Muscle of leg (tissue), 11 donors: ENCODE results near the gene INSC. TPM values are rescaled to one million over a fixed set of nuclear protein-coding genes. Genes with fewer than 3 reads are reported as not detected.
A peak's percentile ranks its signal among the peaks of the same experiment; 100 is the strongest.

Experiments
- DNase-seq: peaks from one replicate; pipeline ENCODE4 v3.0.0; 2013
- H3K27ac ChIP-seq: one replicate; pipeline ENCODE4 v1.5.1; 2013; ENCODE audit warnings: mild to moderate bottlenecking, low read length, control low read depth
- H3K27me3 ChIP-seq: one replicate; pipeline ENCODE4 v1.6.1; 2013; ENCODE audit warnings: low read length; ENCODE audit not compliant: control insufficient read depth, insufficient read depth
- H3K36me3 ChIP-seq: one replicate; pipeline ENCODE4 v1.6.1; 2013; ENCODE audit warnings: low read length; ENCODE audit not compliant: control insufficient read depth, insufficient read depth
- H3K4me1 ChIP-seq: one replicate; pipeline ENCODE4 v1.6.1; 2013; ENCODE audit warnings: low read length; ENCODE audit not compliant: control insufficient read depth, insufficient read depth
- H3K4me3 ChIP-seq: one replicate; pipeline ENCODE4 v1.5.1; 2013; ENCODE audit warnings: low read length, control low read depth
- H3K9me3 ChIP-seq: replicated peaks from 2 replicates; pipeline ENCODE4 v1.6.1; 2013; ENCODE audit warnings: low read depth, low read length; ENCODE audit not compliant: control insufficient read depth
- WGBS: methylation state at CpG from one replicate; pipeline ENCODE4 v1.1.5; 2013; ENCODE audit warnings: missing lambda C conversion rate; ENCODE audit not compliant: insufficient coverage; 5-methylcytosine and 5-hydroxymethylcytosine counted together
- polyA plus RNA-seq, 8 donors: library from polyadenylated mRNA; unstranded; fragments of 120-200 nt; gene quantifications; one replicate each; pipeline versions ENCODE4 v1.2.1 to v1.2.3, GENCODE V29; 2013; ENCODE audit warnings: inconsistent platforms in 1 of 8, low replicate concordance in 1 of 8; ENCODE audit not compliant: insufficient read length in 8 of 8, insufficient read depth in 1 of 8
- total RNA-seq: library from RNA; stranded (reverse); fragments of 120-200 nt; gene quantifications from one replicate; pipeline ENCODE4 v1.2.4, GENCODE V29; 2013

Gene INSC
- total and polyA plus RNA-seq, 9 donors, result 1.0 to 3.6 (median 1.8) TPM

GRCh38 chr11:15109602-15110001 is 5.1 kb upstream of the INSC start:
- no peaks in the 10 kb centered on the region for H3K9me3 ChIP-seq
- H3K4me3 ChIP-seq, result no peak overlapping the region
- no peaks in the 10 kb centered on the region for H3K36me3 ChIP-seq
- no peak overlapping the region for H3K27ac ChIP-seq
- peaks cover 9% of the 10 kb centered on the region for H3K4me1 ChIP-seq
- no peak for DNase-seq
- 80% methylated on average over 1 of the region's 2 CpGs for WGBS
- H3K27me3 ChIP-seq, result peaks cover 8% of the 10 kb centered on the region

GRCh38 chr11:15111215-15111614 is 3.5 kb upstream of the INSC start:
- H3K4me1 ChIP-seq, result peaks cover 15% of the 10 kb centered on the region
- no peak overlapping the region for H3K4me3 ChIP-seq
- 88% methylated on average over 2 of the region's 3 CpGs for WGBS
- H3K9me3 ChIP-seq, result no peaks in the 10 kb centered on the region
- DNase-seq, result no peak
- H3K27ac ChIP-seq, result no peak overlapping the region
- peaks cover 23% of the 10 kb centered on the region for H3K27me3 ChIP-seq
- no peaks in the 10 kb centered on the region for H3K36me3 ChIP-seq

GRCh38 chr11:15112131-15112541 is 2.6 kb upstream of the INSC start:
- WGBS, result 20% methylated on average over 6 of the region's 8 CpGs

GRCh38 chr11:15113381-15113780 is 1.3 kb upstream of the INSC start:
- Histone ChIP-seq H3K27ac (no peak overlapping the region), H3K4me1 (peaks cover 15% of the 10 kb centered on the region), H3K36me3 (no peaks in the 10 kb centered on the region), H3K4me3 (no peak overlapping the region), H3K9me3 (no peaks in the 10 kb centered on the region), H3K27me3 (peaks cover 24% of the 10 kb centered on the region)
- WGBS, result 89% methylated on average over 4 of the region's 5 CpGs
- DNase-seq, result peak; percentile 13

More at GRCh38 chr11:15112131-15112541, 2.6 kb upstream of the INSC start:
- Histone ChIP-seq H3K4me1 (peaks cover 15% of the 10 kb centered on the region), H3K9me3 (no peaks in the 10 kb centered on the region), H3K36me3 (no peaks in the 10 kb centered on the region), H3K27me3 (peaks cover 24% of the 10 kb centered on the region), H3K4me3 (no peak overlapping the region), H3K27ac (peak overlapping the region; percentile 62)
- DNase-seq, result peak; percentile 95

GRCh38 chr11:15115686-15116085 is 963 bp downstream of the INSC start:
- DNase-seq, result no peak
- Histone ChIP-seq H3K4me3 (no peak overlapping the region), H3K27ac (no peak overlapping the region), H3K27me3 (peaks cover 24% of the 10 kb centered on the region), H3K4me1 (peaks cover 15% of the 10 kb centered on the region), H3K36me3 (no peaks in the 10 kb centered on the region), H3K9me3 (no peaks in the 10 kb centered on the region)
- WGBS, result 89% methylated on average over 3 of the region's 5 CpGs

GRCh38 chr11:15117751-15118150 is 3.0 kb downstream of the INSC start:
- Histone ChIP-seq H3K9me3 (no peaks in the 10 kb centered on the region), H3K27ac (no peak overlapping the region), H3K36me3 (no peaks in the 10 kb centered on the region), H3K27me3 (peaks cover 24% of the 10 kb centered on the region), H3K4me3 (no peak overlapping the region), H3K4me1 (peaks cover 11% of the 10 kb centered on the region)
- DNase-seq, result peak; percentile 17
- 86% methylated on average over 2 of the region's 4 CpGs for WGBS

GRCh38 chr11:15118431-15118830 is 3.7 kb downstream of the INSC start:
- no peaks in the 10 kb centered on the region for H3K36me3 ChIP-seq
- no peak for DNase-seq

GRCh38 chr11:15119352-15119751 is 4.6 kb downstream of the INSC start:
- Histone ChIP-seq H3K4me3 (no peak overlapping the region), H3K36me3 (no peaks in the 10 kb centered on the region), H3K27me3 (peaks cover 23% of the 10 kb centered on the region), H3K4me1 (peaks cover 9% of the 10 kb centered on the region), H3K9me3 (no peaks in the 10 kb centered on the region), H3K27ac (no peak overlapping the region)
- no peak for DNase-seq
- WGBS, result 62% methylated on average over 2 of the region's 4 CpGs

More at GRCh38 chr11:15118431-15118830, 3.7 kb downstream of the INSC start:
- Histone ChIP-seq H3K27ac (no peak overlapping the region), H3K4me3 (no peak overlapping the region), H3K4me1 (peaks cover 11% of the 10 kb centered on the region), H3K9me3 (no peaks in the 10 kb centered on the region), H3K27me3 (peaks cover 24% of the 10 kb centered on the region)

- H3K27me3 ChIP-seq, result peaks cover 20% of the 10 kb centered on the region
- no peak overlapping the region for H3K27ac ChIP-seq
- H3K4me3 ChIP-seq, result no peak overlapping the region
- no peaks in the 10 kb centered on the region for H3K9me3 ChIP-seq
- peaks cover 5% of the 10 kb centered on the region for H3K4me1 ChIP-seq
- H3K36me3 ChIP-seq, result no peaks in the 10 kb centered on the region
- no CpG with 5 or more reads among the region's 1 CpG for WGBS
- no peak for DNase-seq
These were observed 5.1 kb downstream of the INSC start for GRCh38 chr11:15119826-15120225.

GRCh38 chr11:15123849-15124248 is 9.1 kb downstream of the INSC start:
- H3K4me3 ChIP-seq, result no peak overlapping the region
- H3K36me3 ChIP-seq, result no peaks in the 10 kb centered on the region
- WGBS, result no CpG with 5 or more reads among the region's 1 CpG
- no peak for DNase-seq
- H3K9me3 ChIP-seq, result no peaks in the 10 kb centered on the region
- H3K4me1 ChIP-seq, result no peaks in the 10 kb centered on the region
- peaks cover 4% of the 10 kb centered on the region for H3K27me3 ChIP-seq
- H3K27ac ChIP-seq, result no peak overlapping the region

- H3K36me3 ChIP-seq, result no peaks in the 10 kb centered on the region
- 86% methylated on average over 1 of the region's 2 CpGs for WGBS
- no peak for DNase-seq
- no peaks in the 10 kb centered on the region for H3K9me3 ChIP-seq
- no peaks in the 10 kb centered on the region for H3K4me1 ChIP-seq
- H3K27ac ChIP-seq, result no peak overlapping the region
- H3K27me3 ChIP-seq, result peaks cover 4% of the 10 kb centered on the region
- H3K4me3 ChIP-seq, result no peak overlapping the region
These were observed 9.8 kb downstream of the INSC start for GRCh38 chr11:15124528-15124927.
